ENCODE results near the gene HNRNPH3. TPM values are rescaled to one million over a fixed set of nuclear protein-coding genes. Genes with fewer than 3 reads are reported as not detected.

HNRNPH3 gene
- total RNA-seq, 5 donors from 2014 or later (not counting 1 experiment from before 2014, with no cell fraction given) = 128 to 186 (median 137) TPM

DNA sequence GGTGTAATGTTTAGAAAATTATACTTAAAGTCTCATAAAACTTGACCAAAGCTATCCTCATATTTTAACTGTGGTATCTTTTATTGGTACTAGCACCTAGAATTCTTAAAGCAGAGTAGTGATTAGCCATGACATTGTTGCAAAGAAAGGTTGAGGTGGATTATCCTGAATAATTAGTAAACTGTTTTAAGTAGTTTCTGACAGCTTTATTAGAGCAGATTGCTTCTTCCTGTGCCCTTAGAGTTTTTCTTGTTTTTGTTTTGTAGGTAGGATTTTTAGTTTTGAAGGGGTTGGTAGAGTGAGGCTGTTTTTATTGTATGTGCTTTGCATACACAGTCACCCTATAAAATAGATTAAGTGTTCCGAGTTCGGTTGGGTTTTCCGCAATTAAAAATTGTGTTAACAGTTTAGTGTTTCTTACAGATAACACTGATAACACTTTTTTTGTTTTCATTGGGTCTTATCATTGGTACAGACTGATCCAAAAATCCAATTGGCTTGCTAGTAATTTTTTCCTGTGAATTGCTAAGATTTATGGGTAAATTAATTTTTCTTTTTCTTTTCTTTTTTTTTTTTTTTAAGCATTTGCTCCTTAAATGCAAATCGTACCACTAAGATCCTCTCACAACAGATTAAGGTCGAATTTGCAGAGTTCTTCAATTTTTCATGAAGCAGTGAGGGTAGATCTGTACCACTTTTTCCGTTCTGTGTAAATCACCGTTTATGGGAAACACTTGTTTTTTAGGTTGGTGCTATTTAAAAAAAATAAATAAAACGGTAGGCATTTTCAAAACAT is 3.0 kb downstream of the HNRNPH3 start:
- Mint-ChIP-seq H3K36me3 (peaks cover 28% of the 10 kb centered on the region), H3K4me3 (peak overlapping the region; percentile 98 to 100 (median 100)), H3K27me3 (no peaks in the 10 kb centered on the region), H3K4me1 (peaks cover 56 to 85% (median 64%) of the 10 kb centered on the region in 3 donors), H3K27ac (peak overlapping the region; percentile 87 to 100), H3K9me3 (no peaks in the 10 kb centered on the region)
- H3K9me3 ChIP-seq = no peaks in the 10 kb centered on the region
- H3K27ac ChIP-seq (ENCODE audit: low read length) = peak overlapping the region; percentile 95
- H3K4me1 ChIP-seq (ENCODE audit: control insufficient read depth in 1 of 2, extremely low read depth in 1 of 2, insufficient read depth in 2 of 2, low read length in 2 of 2) = peaks cover 19 to 41% of the 10 kb centered on the region in 2 experiments
- DNase-seq (no peak), ATAC-seq (replicated peaks in 1 of 4) (no peak)
- H3K36me3 ChIP-seq (ENCODE audit: control insufficient read depth in 2 of 2, extremely low read depth in 1 of 2, insufficient read depth in 1 of 2, low read length in 1 of 2) = peaks cover 2 to 22% of the 10 kb centered on the region in 2 donors
- no CpG with 5 or more reads among the region's 8 CpGs for WGBS (ENCODE audit: insufficient coverage)
- ChIA-PET CTCF (interaction anchor here (0.6 to 2.0 kb wide), 2 partner anchors 122 to 391 kb away, joined by 3 to 6 read pairs; no protein-coding TSS in a partner anchor), POLR2A (no interaction called here)
- H3K4me3 ChIP-seq (ENCODE audit: control insufficient read depth in 1 of 2, extremely low read depth in 1 of 2, low read length in 1 of 2) = peak overlapping the region in 1 of 2 donors; percentile 77
- H3K27me3 ChIP-seq (replicated peaks in 1 of 2; ENCODE audit: control insufficient read depth in 2 of 2, extremely low read depth in 1 of 2, insufficient read depth in 2 of 2, low read length in 1 of 2) = no peaks in the 10 kb centered on the region

DNA sequence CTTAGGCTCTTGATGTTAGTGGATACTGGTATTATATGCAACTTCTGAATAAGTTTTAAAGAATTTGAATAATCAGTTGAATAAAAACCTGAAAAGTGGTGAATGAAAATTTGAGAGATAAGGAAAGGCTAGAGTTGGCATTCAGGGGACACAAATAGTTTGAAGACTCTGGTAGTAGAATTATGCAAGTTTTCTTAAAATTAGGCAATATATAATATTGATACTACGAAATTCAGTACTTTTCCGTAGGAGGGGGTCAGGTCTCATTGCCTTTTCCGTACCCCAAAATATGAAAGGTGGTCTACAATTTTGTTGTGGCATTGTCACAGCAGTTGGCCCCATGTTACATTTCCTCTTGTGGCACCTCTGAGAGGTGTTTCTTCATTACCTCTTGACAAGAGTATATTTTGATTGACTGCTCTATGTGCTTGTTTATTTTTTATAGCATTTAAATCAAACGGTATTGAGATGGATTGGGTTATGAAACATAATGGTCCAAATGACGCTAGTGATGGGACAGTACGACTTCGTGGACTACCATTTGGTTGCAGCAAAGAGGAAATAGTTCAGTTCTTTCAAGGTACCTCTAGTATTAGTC is 5.0 kb downstream of the HNRNPH3 start:
- DNase-seq = no peak
- CTCF ChIA-PET = no interaction called here
- no peak for ATAC-seq (replicated peaks in 1 of 4)
- H3K9me3 Mint-ChIP-seq = no peaks in the 10 kb centered on the region
- H3K27me3 ChIP-seq (replicated peaks in 1 of 2; ENCODE audit: control insufficient read depth in 2 of 2, extremely low read depth in 1 of 2, insufficient read depth in 2 of 2, low read length in 1 of 2) = no peaks in the 10 kb centered on the region
- H3K9me3 ChIP-seq = no peaks in the 10 kb centered on the region
- H3K4me1 Mint-ChIP-seq = peaks cover 56 to 80% (median 58%) of the 10 kb centered on the region in 3 donors
- POLR2A ChIA-PET = interaction anchor here in 1 of 2 donors (0.6 kb wide), 2 partner anchors 11 to 348 kb away, joined by 3 to 4 read pairs; no protein-coding TSS in a partner anchor
- H3K4me1 ChIP-seq (ENCODE audit: control insufficient read depth in 1 of 2, extremely low read depth in 1 of 2, insufficient read depth in 2 of 2, low read length in 2 of 2) = peaks cover 6 to 39% of the 10 kb centered on the region in 2 experiments
- peak overlapping the region; percentile 6 for H3K27ac ChIP-seq (ENCODE audit: low read length)
- no peaks in the 10 kb centered on the region for H3K27me3 Mint-ChIP-seq
- peaks cover 42% of the 10 kb centered on the region for H3K36me3 Mint-ChIP-seq
- peak overlapping the region; percentile 71 to 100 (median 98) for H3K4me3 Mint-ChIP-seq
- 19% methylated on average over 4 of the region's 7 CpGs for WGBS (ENCODE audit: insufficient coverage)
- H3K27ac Mint-ChIP-seq = peak overlapping the region; percentile 84 to 85
- H3K36me3 ChIP-seq (ENCODE audit: control insufficient read depth in 2 of 2, extremely low read depth in 1 of 2, insufficient read depth in 1 of 2, low read length in 1 of 2) = peaks cover 8 to 42% of the 10 kb centered on the region in 2 donors
- no peak overlapping the region for H3K4me3 ChIP-seq (ENCODE audit: control insufficient read depth in 1 of 2, extremely low read depth in 1 of 2, low read length in 1 of 2)

GRCh38 chr10:68340358-68341080 is 8.7 kb downstream of the HNRNPH3 start:
- Histone ChIP-seq H3K27me3 (replicated peaks in 1 of 2; ENCODE audit: control insufficient read depth in 2 of 2, extremely low read depth in 1 of 2, insufficient read depth in 2 of 2, low read length in 1 of 2) (no peaks in the 10 kb centered on the region), H3K4me1 (ENCODE audit: control insufficient read depth in 1 of 2, extremely low read depth in 1 of 2, insufficient read depth in 2 of 2, low read length in 2 of 2) (peaks cover 5 to 17% of the 10 kb centered on the region in 2 experiments), H3K4me3 (ENCODE audit: control insufficient read depth in 1 of 2, extremely low read depth in 1 of 2, low read length in 1 of 2) (no peak overlapping the region), H3K36me3 (ENCODE audit: control insufficient read depth in 2 of 2, extremely low read depth in 1 of 2, insufficient read depth in 1 of 2, low read length in 1 of 2) (peaks cover 8 to 63% of the 10 kb centered on the region in 2 donors), H3K9me3 (no peaks in the 10 kb centered on the region), H3K27ac (ENCODE audit: low read length) (no peak overlapping the region)
- no peak for ATAC-seq (replicated peaks in 1 of 4)
- H3K4me1 Mint-ChIP-seq = peaks cover 41 to 52% (median 46%) of the 10 kb centered on the region in 3 donors
- POLR2A ChIA-PET = no interaction called here
- H3K27me3 Mint-ChIP-seq = no peaks in the 10 kb centered on the region
- H3K4me3 Mint-ChIP-seq = no peak overlapping the region
- peaks cover 56% of the 10 kb centered on the region for H3K36me3 Mint-ChIP-seq
- DNase-seq = no peak
- peak overlapping the region in 1 of 2 donors; percentile 22 for H3K27ac Mint-ChIP-seq
- CTCF ChIA-PET = no interaction called here
- no peaks in the 10 kb centered on the region for H3K9me3 Mint-ChIP-seq
- WGBS (ENCODE audit: insufficient coverage) = 100% methylated on average over 2 of the region's 8 CpGs

DNA sequence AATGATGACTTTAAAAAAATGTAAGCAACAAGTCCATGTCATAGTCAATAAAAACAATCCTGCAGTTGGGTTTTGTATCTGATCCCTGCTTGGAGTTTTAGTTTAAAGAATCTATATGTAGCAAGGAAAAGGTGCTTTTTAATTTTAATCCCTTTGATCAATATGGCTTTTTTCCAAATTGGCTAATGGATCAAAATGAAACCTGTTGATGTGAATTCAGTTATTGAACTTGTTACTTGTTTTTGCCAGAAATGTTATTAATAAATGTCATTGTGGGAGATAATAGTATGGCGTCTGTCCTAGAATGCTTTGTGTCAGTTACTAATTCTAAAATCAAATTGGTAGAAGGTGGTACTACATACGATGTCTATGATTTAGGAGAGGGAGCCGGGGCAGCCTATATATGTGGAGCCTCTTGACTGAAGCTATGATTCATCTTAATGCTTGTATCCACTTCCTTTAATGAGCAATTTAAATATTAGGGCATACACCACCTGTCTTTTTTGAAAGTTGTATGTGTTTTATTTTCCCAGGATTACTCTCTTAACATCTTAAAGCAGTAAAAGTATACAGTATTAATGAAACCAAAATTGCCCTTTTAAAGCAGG is 11.1 kb downstream of the HNRNPH3 start:
- Mint-ChIP-seq H3K4me1 (peaks cover 18 to 32% (median 22%) of the 10 kb centered on the region in 3 donors), H3K27me3 (no peaks in the 10 kb centered on the region), H3K36me3 (peaks cover 51% of the 10 kb centered on the region), H3K27ac (peak overlapping the region; percentile 1 to 29), H3K4me3 (no peak overlapping the region), H3K9me3 (no peaks in the 10 kb centered on the region)
- POLR2A ChIA-PET = interaction anchor here (0.6 kb wide), 2 partner anchors 272 to 862 kb away, joined by 3 to 4 read pairs; no protein-coding TSS in a partner anchor
- H3K36me3 ChIP-seq (ENCODE audit: control insufficient read depth in 2 of 2, extremely low read depth in 1 of 2, insufficient read depth in 1 of 2, low read length in 1 of 2) = peaks cover 12 to 64% of the 10 kb centered on the region in 2 donors
- ATAC-seq (replicated peaks in 1 of 4) (no peak), DNase-seq (no peak)
- no peaks in the 10 kb centered on the region for H3K27me3 ChIP-seq (replicated peaks in 1 of 2; ENCODE audit: control insufficient read depth in 2 of 2, extremely low read depth in 1 of 2, insufficient read depth in 2 of 2, low read length in 1 of 2)
- no peak overlapping the region for H3K4me3 ChIP-seq (ENCODE audit: control insufficient read depth in 1 of 2, extremely low read depth in 1 of 2, low read length in 1 of 2)
- peaks cover 0 to 2% of the 10 kb centered on the region in 2 experiments for H3K4me1 ChIP-seq (ENCODE audit: control insufficient read depth in 1 of 2, extremely low read depth in 1 of 2, insufficient read depth in 2 of 2, low read length in 2 of 2)
- H3K27ac ChIP-seq (ENCODE audit: low read length) = no peak overlapping the region
- WGBS (ENCODE audit: insufficient coverage) = no CpG with 5 or more reads among the region's 3 CpGs
- CTCF ChIA-PET = interaction anchor here in 1 of 2 donors (0.5 to 0.6 kb wide), 2 partner anchors 16 to 49 kb away, joined by 3 read pairs; no protein-coding TSS in a partner anchor
- H3K9me3 ChIP-seq = no peaks in the 10 kb centered on the region

DNA sequence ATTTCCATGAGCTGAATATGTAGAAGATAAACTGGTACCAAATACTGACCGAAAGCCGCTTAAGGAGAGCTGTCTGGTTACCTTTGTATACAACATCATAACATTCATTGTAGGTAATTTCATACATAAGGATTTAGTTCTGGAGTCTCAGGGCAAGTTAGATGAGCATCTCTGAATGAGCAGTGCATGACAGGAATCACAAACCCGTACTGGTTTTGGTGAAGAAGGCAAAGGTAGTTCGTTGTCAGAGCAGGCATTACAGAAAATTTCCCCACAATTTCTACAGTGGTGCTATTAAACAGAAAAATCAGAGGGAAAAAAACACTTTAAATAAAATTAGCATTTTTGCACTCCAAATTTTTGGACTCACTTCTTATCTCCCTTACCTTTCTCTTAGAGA is 13.8 kb downstream of the HNRNPH3 start:
- DNase-seq (no peak), ATAC-seq (replicated peaks in 1 of 4) (no peak)
- no CpG with 5 or more reads among the region's 4 CpGs for WGBS (ENCODE audit: insufficient coverage)
- H3K27ac Mint-ChIP-seq = peak overlapping the region in 1 of 2 donors; percentile 37
- peaks cover 5 to 41% of the 10 kb centered on the region in 2 donors for H3K36me3 ChIP-seq (ENCODE audit: control insufficient read depth in 2 of 2, extremely low read depth in 1 of 2, insufficient read depth in 1 of 2, low read length in 1 of 2)
- no peak overlapping the region for H3K27ac ChIP-seq (ENCODE audit: low read length)
- ChIA-PET POLR2A (interaction anchor here (0.6 to 1.0 kb wide), 2 partner anchors 16 to 617 kb away, joined by 3 read pairs; no protein-coding TSS in a partner anchor), CTCF (interaction anchor here in 1 of 2 donors (0.6 to 1.4 kb wide), 3 partner anchors 14 to 611 kb away, joined by 3 to 4 read pairs (median 3); partner anchors contain the start of gene HNRNPH3)
- no peaks in the 10 kb centered on the region for H3K9me3 ChIP-seq
- H3K4me1 Mint-ChIP-seq = peaks cover 9 to 16% (median 11%) of the 10 kb centered on the region in 3 donors
- H3K4me3 ChIP-seq (ENCODE audit: control insufficient read depth in 1 of 2, extremely low read depth in 1 of 2, low read length in 1 of 2) = no peak overlapping the region
- H3K4me3 Mint-ChIP-seq = no peak overlapping the region
- no peaks in the 10 kb centered on the region for H3K9me3 Mint-ChIP-seq
- no peaks in the 10 kb centered on the region for H3K27me3 ChIP-seq (replicated peaks in 1 of 2; ENCODE audit: control insufficient read depth in 2 of 2, extremely low read depth in 1 of 2, insufficient read depth in 2 of 2, low read length in 1 of 2)
- H3K36me3 Mint-ChIP-seq = peaks cover 35% of the 10 kb centered on the region
- no peaks in the 10 kb centered on the region for H3K27me3 Mint-ChIP-seq
- no peaks in the 10 kb centered on the region for H3K4me1 ChIP-seq (ENCODE audit: control insufficient read depth in 1 of 2, extremely low read depth in 1 of 2, insufficient read depth in 2 of 2, low read length in 2 of 2)
